ENCODE data around the gene SIT1. TPM values are rescaled to one million over a fixed set of nuclear protein-coding genes. Genes with fewer than 3 reads are reported as not detected.

The SIT1 gene, protein sequence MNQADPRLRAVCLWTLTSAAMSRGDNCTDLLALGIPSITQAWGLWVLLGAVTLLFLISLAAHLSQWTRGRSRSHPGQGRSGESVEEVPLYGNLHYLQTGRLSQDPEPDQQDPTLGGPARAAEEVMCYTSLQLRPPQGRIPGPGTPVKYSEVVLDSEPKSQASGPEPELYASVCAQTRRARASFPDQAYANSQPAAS
- 1 to 10 TPM in 1 of 10 donors, under 1 TPM in 5, not detected in 4; 0.15 to 2.5 (median 0.33) TPM for polyA plus RNA-seq (ENCODE audit: insufficient read length in 10 of 10)
- long read RNA-seq, donor 1, result 0 reads
- long read RNA-seq, donor 2, result 0 reads
- long read RNA-seq, donor 3, result 0 reads
- long read RNA-seq, donor 4, result 0 reads
- long read RNA-seq, donor 5, result 0 reads
- long read RNA-seq, donor 6, result 0 reads
- long read RNA-seq, donor 7, result 0 reads
- long read RNA-seq, donor 8, result 0 reads
- long read RNA-seq, donor 9, result 0 reads

DNA sequence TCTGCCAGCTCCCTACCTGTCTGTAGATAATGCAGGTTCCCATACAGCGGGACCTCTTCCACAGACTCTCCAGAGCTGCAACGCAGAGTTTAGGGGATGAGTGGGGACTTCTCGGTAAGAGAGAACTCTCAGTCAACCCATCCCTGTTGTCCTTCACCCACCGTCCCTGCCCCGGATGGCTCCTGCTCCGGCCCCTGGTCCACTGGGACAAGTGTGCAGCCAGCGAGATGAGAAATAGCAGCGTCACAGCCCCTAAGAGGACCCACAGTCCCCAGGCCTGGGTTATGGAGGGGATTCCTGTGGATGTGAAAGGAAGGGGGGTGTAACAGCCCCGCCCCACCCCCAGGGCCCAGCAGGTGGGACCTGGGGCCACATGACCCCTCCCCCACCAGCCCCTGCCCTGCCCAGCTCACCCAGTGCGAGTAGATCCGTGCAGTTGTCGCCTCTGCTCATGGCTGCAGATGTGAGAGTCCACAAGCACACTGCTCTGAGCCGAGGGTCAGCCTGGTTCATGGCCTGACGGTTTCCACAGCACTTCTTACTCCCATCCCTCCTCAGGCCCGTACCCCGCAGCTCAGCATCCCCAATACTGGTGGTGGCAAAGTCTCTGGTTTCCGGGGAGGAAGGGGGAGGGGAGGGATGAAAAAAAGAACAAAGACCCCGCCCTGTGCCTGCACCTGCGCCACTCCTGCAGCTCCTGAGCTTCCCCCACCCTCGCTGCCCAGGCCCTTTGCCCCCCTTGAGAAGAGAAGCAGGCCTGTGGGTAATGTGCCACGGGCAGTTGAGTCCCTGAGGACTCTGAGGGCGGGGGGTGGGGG, at the start of gene SIT1:
Gene SIT1 (minus strand): TSS at position 591 of the 818 bp plus-strand sequence. CDS start 78 bp downstream, at position 513.
- DNase-seq, result no peak

DNA sequence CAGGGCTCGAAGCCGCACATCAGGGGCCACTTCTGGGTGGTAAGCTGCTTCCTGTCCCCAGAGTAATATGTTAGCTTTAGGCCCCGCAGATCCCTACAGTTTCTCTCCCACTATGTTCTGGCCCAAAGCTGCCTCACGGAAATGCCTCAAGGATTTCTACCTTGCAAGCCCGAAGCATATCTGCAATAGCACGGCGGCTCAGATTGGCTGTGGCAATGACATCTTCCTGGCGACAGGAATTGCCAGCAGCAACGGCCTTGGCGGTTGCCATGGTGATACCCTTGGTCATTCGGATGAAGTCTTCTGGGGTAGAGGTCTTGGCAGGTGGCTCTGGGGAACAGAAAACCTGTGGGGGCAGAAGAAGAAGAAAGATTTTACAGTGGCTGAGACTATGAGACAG, 49.3 kb upstream of the SIT1 start:
- DNase-seq, result no peak

DNA sequence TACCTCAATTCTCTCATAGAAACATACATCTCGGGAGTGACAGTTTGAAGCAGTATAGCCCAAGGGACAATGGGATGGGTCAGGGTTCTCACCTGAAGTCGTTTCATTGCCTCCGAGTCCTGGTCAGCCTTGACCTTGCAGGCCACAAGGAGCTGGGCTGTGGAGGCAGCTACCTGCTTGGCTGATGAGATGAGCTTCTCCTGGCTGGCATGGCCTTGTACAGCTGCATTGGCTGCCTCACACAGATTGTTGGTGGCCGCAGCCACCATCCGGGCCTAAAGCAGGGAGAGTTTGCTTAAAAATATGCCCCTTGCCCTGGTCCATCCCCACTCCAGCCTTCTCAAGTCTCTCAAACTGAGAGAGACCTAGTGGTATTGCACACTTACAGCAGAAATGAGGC, 47.5 kb upstream of the SIT1 start:
- DNase-seq, result no peak

DNA sequence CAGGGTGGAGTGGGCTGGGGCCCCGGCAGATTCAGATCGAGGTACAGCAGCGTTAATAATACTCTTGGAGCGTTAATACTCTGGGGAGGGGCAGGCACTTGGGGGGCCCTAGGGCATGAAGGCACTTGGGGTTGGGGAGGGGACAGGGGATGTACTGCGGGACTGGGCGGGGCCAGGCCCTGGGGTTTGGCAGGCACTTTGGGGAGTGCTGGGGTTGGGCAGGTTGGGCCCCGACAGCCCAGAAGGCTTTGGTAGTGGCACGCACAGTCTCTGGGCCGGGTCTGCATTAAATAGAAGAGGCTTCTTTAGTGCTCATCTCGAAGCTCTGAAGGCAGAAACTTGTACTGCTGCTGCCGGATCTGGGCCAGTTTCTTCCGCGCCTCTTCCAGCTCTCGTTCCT, 46.8 kb upstream of the SIT1 start:
- no peak for DNase-seq

DNA sequence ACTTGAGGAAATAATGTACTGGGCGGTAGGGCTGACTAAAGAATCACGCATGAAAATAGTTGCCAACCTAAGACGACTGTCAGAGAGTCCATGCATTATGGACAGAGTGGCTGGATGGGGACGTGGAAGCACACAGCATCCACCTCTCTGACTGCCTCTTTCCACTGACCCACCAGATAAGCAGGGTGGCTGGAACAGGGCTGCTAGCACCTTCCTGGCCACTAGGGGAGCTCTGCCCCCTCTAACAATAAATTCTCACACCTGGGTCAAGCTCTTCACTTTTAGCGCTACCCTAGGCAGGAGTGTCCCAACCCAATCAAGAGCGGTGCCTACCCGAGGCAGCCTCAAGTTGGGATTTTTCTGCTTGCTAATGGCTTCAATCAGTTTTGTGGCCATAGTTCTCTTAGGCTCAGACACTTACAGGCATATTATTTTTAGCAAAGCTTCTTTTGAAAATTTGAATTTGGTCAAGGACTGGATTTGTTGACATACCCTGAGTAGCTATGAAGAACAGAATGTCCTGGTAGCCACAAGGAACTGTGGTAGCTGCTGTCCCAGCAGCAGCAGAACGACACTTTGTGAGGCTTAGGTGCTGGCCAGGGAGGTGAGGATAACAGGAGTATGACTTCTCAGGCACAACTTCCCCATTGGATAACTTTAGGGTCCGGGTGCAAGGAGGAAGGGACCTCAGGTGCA, 45.9 kb upstream of the SIT1 start:
- DNase-seq, result peak in 2 of 3 donors; percentile 35 to 58

DNA sequence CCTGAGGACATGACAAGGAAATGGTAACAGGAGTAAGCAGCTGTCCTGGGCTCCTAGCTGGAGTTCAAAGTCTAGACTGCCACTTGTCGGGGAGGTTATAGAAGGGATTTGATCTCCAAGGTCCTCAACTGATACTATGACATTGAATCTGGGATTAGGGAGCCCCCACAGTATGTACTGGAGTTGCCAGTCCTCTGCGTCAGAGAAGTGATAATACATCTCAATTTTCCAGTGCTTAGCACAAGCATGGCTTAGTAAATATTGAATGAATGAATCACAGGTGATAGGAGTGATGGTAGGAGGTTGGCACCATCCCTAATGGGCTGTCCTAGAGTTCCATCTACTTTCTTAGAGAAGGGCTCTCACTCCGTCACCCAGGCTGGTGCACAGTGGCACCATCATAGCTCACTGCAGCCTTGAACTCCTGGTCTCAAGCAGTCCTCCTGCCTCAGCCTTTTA, 45.2 kb upstream of the SIT1 start:
- DNase-seq, result no peak

DNA sequence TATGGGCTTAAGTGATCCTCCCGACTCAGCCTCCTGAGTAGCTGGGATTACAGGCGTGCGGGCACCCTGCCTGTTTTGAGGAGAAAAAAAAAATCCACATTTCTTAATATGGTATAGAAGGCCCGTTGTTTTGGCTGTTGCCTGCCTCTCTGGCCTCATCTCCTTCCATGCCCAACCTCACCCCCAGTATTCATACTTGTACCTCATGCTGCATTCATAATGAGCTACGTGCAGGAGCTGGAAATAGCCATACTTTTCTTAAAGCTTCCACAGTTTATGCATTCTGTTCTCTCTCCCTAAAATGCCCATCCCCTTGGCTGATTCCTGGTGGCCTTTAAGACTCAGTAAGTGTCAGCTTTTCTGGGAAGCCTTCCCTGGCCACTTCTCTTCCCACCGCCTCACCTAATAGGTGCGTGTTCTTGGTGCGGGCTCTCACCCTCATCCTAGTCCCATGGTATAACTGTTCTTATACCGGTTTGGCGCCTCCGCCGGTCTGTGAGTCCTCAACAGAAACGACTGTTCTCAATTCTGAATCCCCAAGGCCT, 41.1 kb upstream of the SIT1 start:
- DNase-seq, result peak in 1 of 3 donors; percentile 24

DNA sequence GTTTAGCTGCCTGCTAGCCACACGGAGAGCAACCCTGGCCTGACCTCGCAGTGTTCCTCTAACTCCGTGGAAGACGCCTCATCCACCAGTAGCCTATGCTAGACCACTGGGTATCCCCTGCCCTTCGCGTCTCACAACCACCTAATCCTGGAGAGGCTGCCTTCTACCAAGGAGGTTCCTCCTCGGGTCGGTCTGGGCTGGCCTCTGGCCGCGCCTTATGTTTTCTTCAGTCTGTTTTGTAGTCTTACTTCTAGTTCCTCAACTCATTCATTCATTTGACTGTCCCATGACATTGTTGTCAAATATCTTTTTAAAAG, 40.6 kb upstream of the SIT1 start:
- DNase-seq, result no peak

DNA sequence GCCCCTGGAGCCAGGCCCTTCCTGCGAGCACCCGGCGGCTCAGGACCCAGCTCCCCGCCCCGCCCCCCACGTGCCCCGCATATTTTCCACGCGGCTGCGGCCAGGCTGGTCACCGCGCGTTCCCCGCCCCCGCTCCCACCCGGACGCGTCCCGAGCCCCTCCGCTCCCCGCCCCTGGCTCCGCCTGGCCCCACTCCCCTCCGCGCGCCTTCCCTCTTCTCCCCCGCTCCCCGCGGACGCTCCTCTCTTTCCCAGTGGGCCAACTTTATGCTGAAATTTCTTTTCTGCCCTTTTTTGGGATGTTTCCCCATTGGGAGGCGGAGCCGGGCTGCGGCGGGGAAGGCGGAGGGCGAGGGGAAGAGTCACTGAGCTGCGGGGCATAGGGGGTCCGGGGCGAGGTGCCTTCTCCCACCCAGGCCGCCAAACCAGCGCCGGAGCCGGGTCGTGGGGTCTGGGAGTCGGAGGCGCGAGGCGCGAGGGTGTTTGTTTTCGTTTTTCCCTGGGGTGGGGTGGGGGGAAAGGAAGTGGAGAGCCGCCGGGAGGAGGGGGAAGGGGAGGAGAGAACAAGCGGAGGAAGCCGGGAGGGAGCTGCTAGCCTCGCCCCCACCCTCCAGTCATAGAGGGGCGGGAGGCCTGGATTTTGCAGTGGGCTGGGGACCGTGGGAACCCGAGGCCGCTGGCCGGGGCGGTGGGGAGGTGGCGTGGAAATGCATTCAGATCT, 40.0 kb upstream of the SIT1 start:
- peak; percentile 81 to 92 (median 82) for DNase-seq

DNA sequence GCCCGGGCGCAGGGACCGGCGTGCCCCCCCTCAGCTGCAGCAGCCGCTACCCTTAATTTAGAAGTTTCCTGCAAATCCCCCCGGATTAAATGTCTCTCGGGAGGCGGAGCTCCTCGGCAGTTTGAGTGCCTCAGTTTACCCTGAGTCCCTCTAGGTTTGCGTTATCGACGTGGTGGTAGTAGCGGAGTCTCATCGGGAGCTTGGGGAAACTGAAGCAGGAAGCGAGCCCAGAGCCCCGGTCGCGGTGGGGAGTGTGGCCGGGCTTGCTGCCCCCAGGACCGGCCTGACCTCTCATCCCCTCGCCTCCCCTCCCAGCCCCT, 39.5 kb upstream of the SIT1 start:
- DNase-seq, result peak in 1 of 3 donors; percentile 89

DNA sequence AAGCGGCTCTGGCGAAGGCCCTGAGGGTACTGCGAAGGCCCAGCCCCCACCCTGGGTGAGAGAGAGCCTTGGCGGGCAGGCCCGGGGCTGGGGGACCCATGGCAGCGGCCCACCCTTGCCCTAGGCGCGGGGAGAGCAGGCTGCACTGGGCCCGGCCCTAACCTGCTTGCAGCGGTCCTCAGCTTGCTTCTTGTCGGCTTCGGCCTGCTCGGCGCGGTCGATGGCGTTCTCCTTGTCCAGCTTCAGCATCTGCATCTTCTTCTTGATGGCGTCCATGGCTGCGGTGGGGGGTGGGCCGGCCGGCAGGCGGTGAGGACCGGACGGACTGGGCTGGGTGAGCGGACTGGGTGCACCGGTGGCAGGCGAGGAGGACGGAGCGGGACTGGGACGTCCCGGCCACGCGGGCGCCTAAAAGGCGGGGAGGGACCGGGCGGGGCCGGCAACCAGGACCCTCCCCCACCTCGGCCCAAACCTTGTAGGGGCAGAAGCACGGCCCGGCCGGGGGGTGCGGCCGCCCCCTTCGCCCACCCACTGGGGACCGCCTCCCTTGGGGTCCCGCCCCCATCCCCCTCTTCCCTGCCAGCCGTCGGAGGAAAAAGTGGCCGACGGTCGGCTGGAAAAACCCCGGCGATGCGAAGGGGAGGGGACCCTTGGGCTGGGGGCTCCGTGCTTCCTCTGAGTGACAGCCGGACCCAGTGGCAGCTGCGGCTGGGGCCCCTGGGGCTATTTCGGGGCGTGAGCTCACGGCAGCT, 39.0 kb upstream of the SIT1 start, which contains the start of gene TPM2:
Gene TPM2 (minus strand): TSS at position 384 of the 752 bp plus-strand sequence. CDS start 108 bp downstream, at position 276.
- DNase-seq, result peak; percentile 82 to 91 (median 88)

DNA sequence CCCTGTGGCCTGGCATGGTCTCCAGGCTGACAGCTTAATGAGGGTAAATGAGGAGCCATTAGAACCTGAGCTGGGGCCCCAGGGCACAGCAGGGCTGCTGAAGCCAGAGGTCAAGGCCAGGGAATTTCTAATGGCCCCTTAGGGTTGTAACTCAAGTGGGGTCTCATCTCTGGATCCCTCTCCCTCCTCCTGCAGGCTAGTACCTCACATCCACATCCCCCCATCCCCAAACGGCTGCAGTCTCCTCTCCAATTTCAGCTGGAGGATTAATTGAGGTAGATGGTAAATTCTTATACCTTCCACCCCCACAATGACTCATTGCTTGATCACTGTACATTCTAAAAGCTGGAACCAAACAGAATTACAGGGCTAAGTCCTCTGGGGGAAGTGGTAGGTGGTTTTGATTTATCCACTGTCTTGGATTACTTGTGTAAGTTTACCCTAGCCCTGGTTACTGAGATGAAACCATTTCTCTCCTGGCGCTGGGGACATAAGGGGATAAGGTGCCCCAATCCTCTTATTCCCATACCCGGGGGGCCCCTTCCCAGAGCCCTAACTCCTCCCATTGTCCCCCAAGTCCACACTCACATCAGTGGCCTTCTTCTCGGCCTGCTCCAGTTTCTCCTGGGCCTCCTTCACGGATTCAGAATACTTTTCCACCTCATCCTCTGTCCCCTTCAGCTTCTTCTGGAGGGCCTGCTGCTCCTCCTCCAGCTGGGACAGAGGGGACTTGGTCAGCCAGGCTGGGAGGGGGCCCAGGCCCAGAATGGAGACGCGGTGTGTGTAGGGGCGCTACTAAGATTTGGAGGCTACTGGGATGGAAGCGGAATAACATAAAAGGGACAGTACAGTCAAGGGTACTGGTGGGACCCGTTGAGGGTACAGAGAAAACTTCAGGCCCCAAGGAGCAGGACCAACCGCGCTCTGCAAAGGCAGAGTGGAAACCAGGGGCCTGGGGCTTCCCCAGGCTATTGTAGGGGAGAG, 38.1 kb upstream of the SIT1 start:
- DNase-seq, result no peak

DNA sequence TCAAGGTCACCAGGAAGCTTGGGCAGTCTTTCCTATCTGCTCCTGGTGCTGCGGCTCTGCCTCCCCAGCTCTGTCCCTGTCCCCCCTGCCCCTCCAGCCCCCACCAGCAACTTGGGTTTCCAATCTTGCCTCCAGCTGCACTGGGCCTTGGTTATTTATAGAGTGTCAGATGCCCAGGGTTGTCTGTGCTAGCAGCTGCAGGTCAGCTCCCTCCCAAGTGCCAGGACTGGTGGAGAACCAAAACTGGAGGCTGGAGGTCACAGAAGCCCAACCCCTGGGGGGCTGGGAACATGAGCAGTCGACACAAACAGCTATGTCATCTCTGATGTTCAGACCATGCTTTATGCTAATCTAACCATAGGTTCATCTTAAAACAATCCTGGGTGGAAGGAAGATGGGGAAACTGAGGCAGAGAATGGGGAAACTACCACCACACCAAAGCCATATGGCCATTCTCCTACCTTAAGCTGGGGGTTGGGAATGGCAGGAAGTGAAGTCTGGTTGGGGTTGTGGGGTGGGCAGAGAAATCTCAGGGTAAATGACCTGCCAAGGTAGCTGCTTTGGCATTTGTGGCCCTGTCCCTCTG, 37.3 kb upstream of the SIT1 start:
- DNase-seq, result peak in 1 of 3 donors; percentile 42

DNA sequence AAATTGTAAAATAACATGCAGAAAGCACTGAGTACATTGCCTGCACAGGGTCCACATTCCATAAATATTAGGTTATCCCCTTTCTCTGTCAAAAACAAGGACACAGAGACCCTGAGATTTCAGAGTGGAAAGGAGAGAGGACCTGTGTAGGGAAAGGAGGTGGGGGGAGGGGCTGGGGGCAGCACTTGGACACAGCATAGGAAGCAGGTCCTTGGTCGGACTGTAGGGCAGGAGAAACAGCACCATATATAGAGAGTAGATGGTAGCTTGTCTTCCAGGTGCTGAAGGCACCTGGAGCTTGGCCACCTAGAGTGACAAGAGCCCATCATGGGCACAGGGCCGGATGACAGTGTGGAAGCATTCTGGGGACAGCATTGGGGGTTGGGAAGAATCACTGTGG, 36.6 kb upstream of the SIT1 start:
- no peak for DNase-seq

DNA sequence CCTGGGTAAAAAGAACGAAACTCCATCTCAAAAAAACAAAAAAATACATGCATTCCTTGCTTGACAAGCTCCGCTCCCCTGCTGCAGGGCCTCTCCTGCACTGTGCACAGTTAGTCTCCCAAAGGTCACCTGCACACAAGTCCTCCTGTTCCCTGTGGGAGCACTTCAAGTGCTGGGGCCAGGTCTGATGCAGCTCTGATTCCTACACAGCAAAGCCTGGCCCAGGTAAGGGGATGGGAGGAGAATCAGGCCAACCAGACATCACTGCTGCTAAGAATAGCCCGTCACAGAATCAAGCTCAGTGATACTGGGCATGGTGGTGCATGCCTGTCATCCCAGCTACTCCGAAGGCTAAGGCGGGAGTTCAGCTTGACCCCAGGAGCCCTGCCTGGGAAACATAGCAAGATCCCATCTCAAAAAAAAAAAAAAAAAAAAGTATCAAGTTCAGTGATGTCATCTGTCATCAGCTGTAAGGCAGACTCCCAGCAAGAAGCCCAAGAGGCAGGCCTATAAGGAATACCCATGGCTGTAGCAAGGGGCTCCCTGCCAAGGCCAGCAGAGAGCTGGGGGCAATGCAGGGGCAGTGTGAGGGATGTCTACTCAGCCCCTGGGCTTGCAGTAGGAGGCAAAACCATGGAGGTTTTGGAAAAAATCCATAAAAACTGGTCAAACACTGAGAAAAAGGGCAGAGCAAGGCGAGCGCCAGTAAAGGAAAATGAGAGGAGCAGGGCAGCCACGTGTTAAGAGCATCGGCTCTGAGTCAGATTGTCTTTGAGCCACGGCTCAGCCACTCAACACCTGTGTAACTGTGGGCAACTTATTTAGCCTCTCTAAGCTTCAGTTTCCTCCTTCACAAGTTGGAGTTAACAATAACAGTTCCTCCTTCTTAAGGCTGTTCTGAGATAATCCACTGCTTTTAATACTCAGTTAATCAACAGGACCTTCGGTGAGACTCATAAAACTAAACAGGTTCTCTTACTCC, 35.8 kb upstream of the SIT1 start:
- DNase-seq, result peak in 1 of 3 donors; percentile 63

DNA sequence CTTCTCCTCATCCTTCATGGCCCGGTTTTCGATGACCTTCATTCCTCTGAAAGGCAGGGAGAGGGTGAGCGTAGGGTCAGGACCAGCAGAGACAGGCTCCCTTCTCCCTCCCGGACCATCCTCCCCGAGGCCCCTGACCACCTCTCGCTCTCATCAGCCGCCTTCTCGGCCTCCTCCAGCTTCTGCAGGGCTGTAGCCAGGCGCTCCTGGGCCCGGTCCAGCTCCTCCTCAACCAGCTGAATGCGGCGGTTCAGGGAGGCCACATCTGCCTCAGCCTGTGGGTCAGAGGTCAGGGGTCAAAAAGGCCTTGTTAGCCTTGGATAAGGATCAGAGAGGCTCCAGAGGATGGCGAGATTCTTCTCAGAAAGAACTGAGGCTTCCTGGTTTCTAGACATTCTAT, 34.8 kb upstream of the SIT1 start:
- no peak for DNase-seq

DNA sequence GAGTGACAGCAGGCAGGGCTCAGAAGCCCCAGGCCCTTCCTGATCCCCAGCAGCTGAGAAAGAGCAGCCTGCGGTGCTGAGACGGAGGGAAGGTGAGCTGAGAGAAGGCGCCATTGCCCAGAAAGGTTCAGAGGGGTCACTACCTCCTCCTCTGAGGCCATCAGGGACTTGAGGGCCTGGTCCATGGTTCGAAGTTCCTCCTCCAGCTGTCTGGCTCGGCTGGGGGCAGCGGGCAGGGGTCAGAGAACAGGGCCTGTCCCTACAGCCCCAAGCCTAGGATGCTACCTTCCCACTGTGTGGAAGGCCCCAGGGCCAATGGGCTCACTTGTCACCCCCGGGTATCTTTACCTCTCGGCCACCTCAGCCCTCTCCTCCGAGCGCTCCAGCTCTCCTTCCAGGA, 34.2 kb upstream of the SIT1 start:
- no peak for DNase-seq

DNA sequence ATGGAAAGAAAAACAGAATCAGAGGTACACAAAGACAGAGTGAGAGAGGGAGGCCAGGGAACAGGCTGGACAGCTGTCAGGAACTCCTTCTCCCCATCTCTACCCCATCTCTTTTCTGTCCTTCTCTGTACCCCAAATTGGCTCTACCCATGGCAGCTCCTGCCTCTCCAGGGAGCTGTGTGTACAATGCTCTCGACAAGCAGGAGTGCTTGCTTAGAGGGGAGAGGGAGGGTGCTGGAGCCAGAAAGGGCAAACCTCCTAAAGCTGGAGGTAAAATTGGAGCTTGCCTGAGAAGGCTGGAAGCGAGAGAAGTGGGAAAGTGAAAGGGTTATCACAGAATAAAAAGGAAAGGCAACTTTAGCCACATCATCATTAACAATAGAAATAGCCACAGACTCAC, 32.6 kb upstream of the SIT1 start:
- no peak for DNase-seq

All from muscle of back (tissue), 13 donors.